H1 (cell line): Measurements from ENCODE around the gene CST5. TPM values are rescaled to one million over a fixed set of nuclear protein-coding genes. Genes with fewer than 3 reads are reported as not detected.

Source experiments
- ASH2L ChIP-seq: fragments of 200-600, 300-600 bp; sonication (generic); IDR thresholded peaks from one replicate; pipeline ENCODE4 v1.7.1; 2017; ENCODE audit warnings: low read length
- CBX5 ChIP-seq: fragments of 300-800, 300-1000 bp; sonication (generic); IDR thresholded peaks from 2 replicates; pipeline ENCODE4 v1.7.1; 2016; ENCODE audit warnings: antibody characterized with exemption, low read length, low read depth
- CEBPB ChIP-seq: IDR thresholded peaks from 2 replicates; pipeline ENCODE4 v1.6.1; 2012; ENCODE audit warnings: low read depth, low read length
- CHD7 ChIP-seq: fragments of 300-600 bp; sonication (generic); IDR thresholded peaks from 2 replicates; pipeline ENCODE4 v1.7.1; 2012; ENCODE audit warnings: low read length, moderate library complexity, mild to moderate bottlenecking, inconsistent platforms; ENCODE audit not compliant: insufficient replicate concordance
- CREB1 ChIP-seq: IDR thresholded peaks from 2 replicates; pipeline ENCODE4 v1.6.1; 2012; ENCODE audit warnings: inconsistent platforms
- EGR1 ChIP-seq: IDR thresholded peaks from 2 replicates; pipeline ENCODE4 v1.6.1; 2011; ENCODE audit warnings: low read depth, low read length, borderline replicate concordance
- JUN ChIP-seq: IDR thresholded peaks from 2 replicates; pipeline ENCODE4 v1.6.1; 2011; ENCODE audit warnings: low read depth, mild to moderate bottlenecking, improper control_type of control experiment, low read length
- KDM5A ChIP-seq: fragments of 200-600 bp; IDR thresholded peaks from 2 replicates; pipeline ENCODE4 v1.7.1; 2012; ENCODE audit warnings: mild to moderate bottlenecking, low read length, inconsistent platforms, mixed read lengths
- NRF1 ChIP-seq: IDR thresholded peaks from 2 replicates; pipeline ENCODE4 v1.6.1; 2011; ENCODE audit warnings: mild to moderate bottlenecking, low read depth, low read length, improper control_type of control experiment
- POLR2A ChIP-seq, 2 experiments: IDR thresholded peaks; 1 replicate in 1 of 2; 2 replicates in 1 of 2; pipeline ENCODE4 v1.6.1; 2011; ENCODE audit warnings: low read depth in 2 of 2, low read length in 2 of 2, mild to moderate bottlenecking in 2 of 2; ENCODE audit errors: control extremely low read depth in 1 of 2
- RAD21 ChIP-seq, 2 experiments: IDR thresholded peaks in 1 of 2; conservative IDR thresholded peaks in 1 of 2; 2 replicates each; pipeline ENCODE4 v1.6.1; 2011; ENCODE audit warnings: low read depth in 2 of 2, low read length in 2 of 2, improper control_type of control experiment in 1 of 2, inconsistent platforms in 1 of 2, mild to moderate bottlenecking in 1 of 2, moderate library complexity in 1 of 2
- SP4 ChIP-seq: IDR thresholded peaks from 2 replicates; pipeline ENCODE4 v1.6.1; 2012; ENCODE audit warnings: low read length, inconsistent platforms
- polyA plus RNA-seq, 7 experiments: library from polyadenylated mRNA; depleted of rRNA in 3 of 7; stranded (reverse) in 5 of 7; unstranded in 2 of 7; fragments of >200 nt in 5 of 7; fragments of 200-250 nt in 2 of 7; gene quantifications; 1 replicate in 5 of 7; 2 replicates in 1 of 7; 4 replicates in 1 of 7; pipeline versions ENCODE4 v1.2.1 to v1.2.3, GENCODE V29; 2011 to 2013; ENCODE audit warnings: missing spikeins in 2 of 7, mixed read lengths in 2 of 7
- total RNA-seq: library from RNA; stranded (reverse); fragmentation: NEBNext Ultra II Directional; extraction: Animal tissue kit (Norgen Biotek cat#: 25700); gene quantifications from 2 replicates; pipeline ENCODE4 v1.2.1, GENCODE V29; 2021

Gene CST5
- total and polyA plus RNA-seq, 2 of the 8 experiments (the other 6 are each of a cell fraction or from before 2014, with no cell fraction given), result not detected

GRCh38 chr20:23917024-23917725 is 37.6 kb upstream of the CST5 start (continued):
- TF ChIP-seq CHD7, result no peak
- no peak for TF ChIP-seq POLR2A (IDR thresholded peaks at IDR 0.05; ENCODE audit: control extremely low read depth in 1 of 2, low read depth in 2 of 2, low read length in 2 of 2)
- no peak for TF ChIP-seq KDM5A
- TF ChIP-seq SP4, result no peak
- no peak for TF ChIP-seq ASH2L
- TF ChIP-seq CBX5, result no peak
- no peak for TF ChIP-seq EGR1
- no peak for TF ChIP-seq JUN
- TF ChIP-seq RAD21 (IDR thresholded peaks at IDR 0.05 in 1 of 2, conservative IDR thresholded peaks at IDR 0.05 in 1 of 2; ENCODE audit: low read depth in 2 of 2, low read length in 2 of 2), result no peak
- no peak for TF ChIP-seq CEBPB
- no peak for TF ChIP-seq CREB1
- TF ChIP-seq NRF1, result no peak
